HG03432 (cell line): ENCODE results near the gene GULP1.

Experiments
- ATAC-seq: cut with Tn5 transposase; IDR thresholded peaks from one replicate; pipeline ENCODE4 v1.9.1; 2021; ENCODE audit warnings: mild to moderate bottlenecking, moderate library complexity; ENCODE audit not compliant: unreplicated experiment

The GULP1 gene

GRCh38 chr2:188414869-188415753, 123.4 kb downstream of the GULP1 start:
- no peak for ATAC-seq

GRCh38 chr2:188415754-188416083, 124.0 kb downstream of the GULP1 start:
- peak; percentile 73 for ATAC-seq

GRCh38 chr2:188416367-188416766, 124.7 kb downstream of the GULP1 start:
- ATAC-seq = peak; percentile 69

- ATAC-seq = peak; percentile 70
These were observed 131.1 kb downstream of the GULP1 start for GRCh38 chr2:188422726-188423125.

- no peak for ATAC-seq
These were observed 133.6 kb downstream of the GULP1 start for GRCh38 chr2:188425266-188425665.

GRCh38 chr2:188426121-188426520, 134.4 kb downstream of the GULP1 start:
- no peak for ATAC-seq

- no peak for ATAC-seq
These were observed 139.0 kb downstream of the GULP1 start for GRCh38 chr2:188430705-188431104.

GRCh38 chr2:188434018-188434417, 142.3 kb downstream of the GULP1 start:
- ATAC-seq = no peak

- no peak for ATAC-seq
These were observed 143.4 kb downstream of the GULP1 start for GRCh38 chr2:188435115-188435514.

GRCh38 chr2:188437537-188437936, 145.9 kb downstream of the GULP1 start:
- no peak for ATAC-seq

- no peak for ATAC-seq
These were observed 148.3 kb downstream of the GULP1 start for GRCh38 chr2:188439986-188440385.

GRCh38 chr2:188440849-188441248, 149.2 kb downstream of the GULP1 start:
- no peak for ATAC-seq

- no peak for ATAC-seq
These were observed 149.7 kb downstream of the GULP1 start for GRCh38 chr2:188441288-188441947.

- no peak for ATAC-seq
These were observed 151.5 kb downstream of the GULP1 start for GRCh38 chr2:188443207-188443606.

GRCh38 chr2:188444106-188444835, 152.6 kb downstream of the GULP1 start:
- no peak for ATAC-seq

GRCh38 chr2:188449561-188449960, 157.9 kb downstream of the GULP1 start:
- ATAC-seq = no peak

- ATAC-seq = no peak
These were observed 158.3 kb downstream of the GULP1 start for GRCh38 chr2:188449971-188450370.

- ATAC-seq = no peak
These were observed 159.2 kb downstream of the GULP1 start for GRCh38 chr2:188450732-188451483.

- no peak for ATAC-seq
These were observed 160.4 kb downstream of the GULP1 start for GRCh38 chr2:188452084-188452483.

- no peak for ATAC-seq
These were observed 164.6 kb downstream of the GULP1 start for GRCh38 chr2:188456114-188456909.
